Stromal cell of bone marrow (primary cell): ENCODE data around the gene GKN1.
"Not testable (repeated sequence)": the region's sequence is repeated elsewhere in the genome, so short reads cannot be mapped to it uniquely, and the experiment has no call there.

ENCODE experiments used
- DNase-seq: peaks from one replicate; pipeline ENCODE4 v3.0.0-alpha.2; 2012; ENCODE audit warnings: low read depth

GKN1 gene

DNA sequence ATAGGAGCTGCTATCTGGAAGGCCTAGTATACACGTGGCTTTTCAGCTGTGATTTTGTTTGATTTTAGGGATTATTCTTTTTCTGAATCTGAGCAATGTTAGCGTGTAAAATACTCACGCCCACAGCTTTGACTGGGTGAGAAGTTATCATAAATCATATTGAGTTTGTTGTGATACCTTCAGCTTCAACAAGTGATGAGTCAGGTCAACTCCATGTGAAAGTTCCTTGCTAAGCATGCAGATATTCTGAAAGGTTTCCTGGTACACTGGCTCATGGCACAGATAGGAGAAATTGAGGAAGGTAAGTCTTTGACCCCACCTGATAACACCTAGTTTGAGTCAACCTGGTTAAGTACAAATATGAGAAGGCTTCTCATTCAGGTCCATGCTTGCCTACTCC, at the start of gene GKN1:
TSS of gene GKN1 (plus strand) at position 386 of the 400 bp plus-strand sequence. CDS start 42 bp downstream, outside the sequence.
- no peak for DNase-seq

DNA sequence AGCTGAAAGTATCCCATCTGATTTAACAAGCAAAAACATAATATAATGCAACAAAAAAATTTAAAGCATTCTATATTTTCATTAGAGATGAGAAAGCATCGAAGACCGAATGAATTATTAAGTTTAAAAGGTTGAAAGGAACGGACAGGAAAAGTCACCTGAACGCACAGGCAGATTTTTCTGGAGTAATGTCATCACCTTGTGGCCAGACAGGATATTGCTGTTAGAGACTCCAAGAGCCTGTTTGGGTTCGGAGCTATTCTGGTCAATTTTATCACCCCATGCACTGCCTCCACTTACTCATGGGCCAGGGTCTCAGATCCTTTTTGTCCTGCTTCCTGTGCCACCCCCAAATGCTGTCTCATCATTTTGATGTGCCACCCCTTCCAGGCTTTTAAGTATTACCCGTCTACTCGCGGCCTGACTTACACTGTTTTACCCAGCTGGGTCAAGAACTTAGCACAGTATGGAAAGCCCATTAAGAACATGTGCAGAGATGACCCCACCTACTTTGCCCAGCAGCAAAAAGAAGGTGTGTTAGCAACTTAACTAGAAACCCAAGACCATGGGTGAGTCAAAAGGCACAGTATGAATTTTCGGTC, 49.0 kb upstream of the GKN1 start:
- DNase-seq: no peak

GRCh38 chr2:68926796-68927195, 47.6 kb upstream of the GKN1 start:
- no peak for DNase-seq

- DNase-seq: no peak
Measured at GRCh38 chr2:68931149-68931711, 43.2 kb upstream of the GKN1 start.

- no peak for DNase-seq
Measured at GRCh38 chr2:68931799-68932198, 42.6 kb upstream of the GKN1 start.

GRCh38 chr2:68932402-68932801, 42.0 kb upstream of the GKN1 start:
- DNase-seq: no peak

DNA sequence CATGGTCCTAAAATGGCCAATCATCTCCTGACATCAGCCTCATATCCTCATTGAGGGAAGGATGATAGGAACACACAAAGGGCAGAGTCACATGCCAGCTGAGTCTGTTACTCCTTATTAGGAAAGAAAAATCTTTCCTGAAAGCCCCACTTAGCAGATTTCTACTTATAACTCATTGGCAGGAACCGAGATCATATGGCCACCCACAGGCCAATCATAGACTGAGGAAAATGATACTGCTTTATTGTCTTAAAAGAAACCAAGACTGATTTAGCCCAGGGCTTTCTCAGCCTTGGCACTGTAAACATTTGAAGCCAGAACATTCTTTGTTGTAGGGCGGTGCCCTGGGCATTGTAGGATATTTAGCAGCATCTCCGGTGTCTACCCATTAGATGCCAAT, 40.4 kb upstream of the GKN1 start:
- no peak for DNase-seq

DNA sequence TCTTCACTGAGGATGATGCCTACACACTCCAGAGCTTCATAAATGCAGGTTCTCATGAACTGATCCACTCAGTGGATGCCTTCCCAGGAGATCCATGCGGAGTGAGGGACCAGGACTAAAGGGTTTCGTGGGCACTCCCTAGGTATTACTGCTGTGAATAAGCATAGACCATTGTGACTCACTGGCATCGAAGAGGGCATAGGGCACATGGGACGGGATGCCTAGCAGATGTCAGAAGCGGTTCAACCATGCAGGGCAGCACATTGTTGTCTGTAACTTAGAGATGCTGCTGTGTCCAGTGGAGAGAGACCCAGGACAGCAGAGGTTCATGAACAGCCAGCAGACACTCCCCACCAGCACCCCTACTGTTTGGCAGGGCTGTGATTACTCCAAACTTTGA, 39.0 kb upstream of the GKN1 start:
- DNase-seq: no peak

GRCh38 chr2:68936427-68936826, 38.0 kb upstream of the GKN1 start:
- peak; percentile 11 for DNase-seq

DNA sequence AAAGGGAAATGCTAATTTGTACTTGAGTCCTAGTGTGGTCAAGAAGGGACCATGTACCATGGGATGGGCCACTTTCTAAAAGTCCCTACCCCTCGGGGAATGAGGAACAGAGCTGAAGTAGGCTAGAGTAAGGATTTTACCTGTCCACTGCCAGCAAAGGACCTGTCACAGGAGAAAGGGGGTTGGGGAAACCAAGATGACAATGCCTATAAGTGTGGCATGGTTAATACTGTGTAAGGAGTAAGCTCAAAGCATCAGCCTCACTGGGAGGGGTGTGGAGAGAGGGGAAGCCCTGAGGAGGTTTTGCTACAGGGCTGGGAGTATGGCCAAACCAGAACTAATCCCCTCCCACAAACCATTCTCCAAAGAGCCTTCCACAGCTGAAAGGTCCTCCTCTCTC, 37.5 kb upstream of the GKN1 start:
- no peak for DNase-seq

GRCh38 chr2:68937346-68938055, 36.9 kb upstream of the GKN1 start:
- DNase-seq: no peak

GRCh38 chr2:68938938-68939337, 35.5 kb upstream of the GKN1 start:
- DNase-seq: no peak

GRCh38 chr2:68939962-68940361, 34.5 kb upstream of the GKN1 start:
- no peak for DNase-seq

GRCh38 chr2:68940369-68940768, 34.1 kb upstream of the GKN1 start:
- DNase-seq: no peak

DNA sequence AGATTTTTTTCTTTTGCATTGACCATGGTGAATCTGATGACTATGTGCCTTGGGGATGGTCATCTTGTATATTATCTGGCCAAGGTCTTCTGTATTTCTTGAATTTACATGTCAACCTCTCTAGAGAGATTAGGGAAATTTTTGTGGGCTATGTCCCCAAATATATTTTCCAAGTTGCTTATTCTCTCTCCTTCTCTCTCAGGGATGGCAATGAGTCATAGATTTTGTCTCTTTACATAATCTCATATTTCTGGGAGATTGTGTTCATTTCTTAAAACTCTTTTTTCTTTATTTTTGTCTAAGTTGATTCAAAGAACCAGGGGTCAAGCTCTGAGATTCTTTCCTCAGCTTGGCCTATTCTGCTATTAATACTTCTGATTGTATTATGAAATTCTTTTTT, 31.6 kb upstream of the GKN1 start:
- no peak for DNase-seq

GRCh38 chr2:68943581-68944568, 30.6 kb upstream of the GKN1 start:
- DNase-seq: peak; percentile 31

DNA sequence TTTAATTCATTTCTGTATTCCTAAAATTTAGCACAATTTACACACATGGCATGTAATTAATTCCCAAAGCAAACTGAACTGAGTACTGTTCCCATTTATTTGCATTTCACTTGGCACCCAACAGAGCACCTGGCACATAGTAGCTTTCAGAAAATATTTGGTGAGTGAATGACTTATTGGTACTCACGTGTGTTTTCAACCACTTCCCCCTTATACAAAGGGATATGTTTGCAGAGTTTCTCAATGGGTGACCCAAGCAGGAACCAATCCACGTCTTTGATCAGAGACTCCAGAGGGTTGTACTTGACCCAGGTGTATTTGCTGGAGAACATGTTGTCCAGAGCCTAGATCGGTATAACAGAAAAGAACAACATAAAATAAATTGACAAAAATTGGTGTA, 28.3 kb upstream of the GKN1 start:
- DNase-seq: no peak

DNA sequence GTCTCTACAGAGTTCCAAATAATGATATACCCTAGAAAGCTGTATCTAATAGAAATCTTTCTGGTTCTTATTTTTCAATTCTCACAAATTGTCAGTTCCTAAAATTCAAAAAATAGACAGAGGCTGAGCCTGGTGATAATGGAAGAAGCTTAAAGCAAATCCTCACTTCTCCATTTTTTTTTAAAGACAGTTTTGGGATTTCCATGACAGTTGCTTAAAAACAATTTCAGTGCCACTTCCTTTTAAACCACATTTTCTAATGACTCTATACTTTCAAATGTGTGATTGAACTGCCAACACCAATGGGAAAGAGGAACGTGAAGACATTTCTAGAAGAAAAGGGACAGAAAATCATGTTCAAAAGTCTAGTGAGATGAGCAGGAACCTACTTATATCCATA, 25.7 kb upstream of the GKN1 start:
- DNase-seq: no peak

DNA sequence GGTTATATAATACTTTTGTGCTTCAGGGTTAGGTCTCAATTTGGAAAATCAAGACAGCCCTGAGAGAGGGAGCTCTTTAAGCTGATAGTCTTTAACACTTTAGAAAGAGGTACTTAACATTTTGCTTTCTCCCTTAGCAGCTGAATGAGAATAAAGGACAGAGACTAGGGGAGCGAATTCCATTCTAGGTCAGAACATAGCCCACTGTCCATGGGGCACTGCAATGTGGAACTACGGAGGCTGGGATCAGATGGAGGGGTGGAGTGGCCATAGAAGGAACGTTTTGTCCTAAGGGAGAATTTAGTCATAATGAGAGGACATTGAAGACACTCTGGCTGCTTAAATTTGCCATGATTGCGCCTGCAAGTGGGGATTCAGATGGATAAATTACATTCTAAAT, 22.5 kb upstream of the GKN1 start:
- no peak for DNase-seq

DNA sequence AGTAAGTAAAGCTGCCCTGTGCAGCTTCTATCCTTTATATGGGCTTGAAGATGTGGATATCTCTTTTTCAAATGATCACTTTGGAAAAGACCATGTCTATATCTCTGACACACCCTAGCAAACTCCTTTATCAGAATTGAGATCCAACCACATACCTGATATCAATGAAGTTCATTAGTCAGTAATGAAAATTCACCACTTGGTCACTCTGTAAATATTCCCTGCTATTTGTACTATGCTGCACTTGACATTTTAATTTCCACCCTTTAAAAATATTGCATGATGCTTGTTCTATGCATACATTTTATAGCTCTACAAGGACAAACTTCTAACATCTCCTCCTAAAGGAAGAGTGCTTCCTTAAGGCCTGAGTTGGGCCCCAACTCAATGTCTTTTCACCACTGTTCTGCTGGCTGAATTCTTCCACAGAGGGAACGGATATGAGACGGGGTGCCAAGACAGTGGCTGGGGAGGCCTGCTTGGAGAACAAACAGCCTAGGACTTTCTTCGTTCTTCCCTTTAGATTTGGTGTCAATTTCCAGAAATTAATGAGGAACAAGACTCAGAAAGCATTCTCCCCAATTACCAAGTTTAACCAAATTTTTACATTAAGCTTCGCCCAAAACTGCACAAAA, 21.4 kb upstream of the GKN1 start, which contains the start of gene GKN2:
TSS of gene GKN2 (minus strand) at position 7 of the 635 bp plus-strand sequence. CDS start 32 bp downstream, outside the sequence.
- no peak for DNase-seq

- DNase-seq: not testable (repeated sequence)
Measured at GRCh38 chr2:68955432-68955831, 19.0 kb upstream of the GKN1 start.

- DNase-seq: no peak
Measured at GRCh38 chr2:68959001-68959400, 15.4 kb upstream of the GKN1 start.
